ENCODE data around the gene CASKIN2.

DNA sequence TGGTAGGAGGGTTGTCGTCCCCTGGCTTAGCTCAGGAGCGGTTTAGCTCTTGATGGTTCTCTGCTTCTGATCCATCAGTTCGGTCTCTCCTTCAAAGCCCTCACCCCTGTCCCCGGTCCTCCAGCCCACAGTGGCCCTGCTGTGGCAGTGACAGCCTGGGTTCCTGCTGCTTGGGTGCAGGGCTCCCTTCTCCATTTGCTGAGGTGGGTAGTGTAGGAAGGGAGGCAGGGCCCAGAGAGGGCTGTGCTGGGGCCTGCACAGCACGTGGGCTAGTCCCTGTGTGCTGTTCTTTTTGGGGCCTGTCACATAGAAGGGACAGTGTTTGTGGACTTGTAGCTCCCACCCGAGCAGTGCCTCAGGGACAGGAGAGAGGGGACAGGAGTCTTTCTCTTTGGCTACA, 40.6 kb downstream of the CASKIN2 start:
- TF ChIP-seq, protein P1, sequence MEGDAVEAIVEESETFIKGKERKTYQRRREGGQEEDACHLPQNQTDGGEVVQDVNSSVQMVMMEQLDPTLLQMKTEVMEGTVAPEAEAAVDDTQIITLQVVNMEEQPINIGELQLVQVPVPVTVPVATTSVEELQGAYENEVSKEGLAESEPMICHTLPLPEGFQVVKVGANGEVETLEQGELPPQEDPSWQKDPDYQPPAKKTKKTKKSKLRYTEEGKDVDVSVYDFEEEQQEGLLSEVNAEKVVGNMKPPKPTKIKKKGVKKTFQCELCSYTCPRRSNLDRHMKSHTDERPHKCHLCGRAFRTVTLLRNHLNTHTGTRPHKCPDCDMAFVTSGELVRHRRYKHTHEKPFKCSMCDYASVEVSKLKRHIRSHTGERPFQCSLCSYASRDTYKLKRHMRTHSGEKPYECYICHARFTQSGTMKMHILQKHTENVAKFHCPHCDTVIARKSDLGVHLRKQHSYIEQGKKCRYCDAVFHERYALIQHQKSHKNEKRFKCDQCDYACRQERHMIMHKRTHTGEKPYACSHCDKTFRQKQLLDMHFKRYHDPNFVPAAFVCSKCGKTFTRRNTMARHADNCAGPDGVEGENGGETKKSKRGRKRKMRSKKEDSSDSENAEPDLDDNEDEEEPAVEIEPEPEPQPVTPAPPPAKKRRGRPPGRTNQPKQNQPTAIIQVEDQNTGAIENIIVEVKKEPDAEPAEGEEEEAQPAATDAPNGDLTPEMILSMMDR (IDR thresholded peaks at IDR 0.05) = no peak
- no peak for TF ChIP-seq POLR2A (IDR thresholded peaks at IDR 0.05)

Measured in heart left ventricle (tissue), 13 donors.